GM21717 (cell line): ENCODE data around the gene EGLN3.
"Not testable (repeated sequence)": the region's sequence is repeated elsewhere in the genome, so short reads cannot be mapped to it uniquely, and the experiment has no call there.

ENCODE experiments used
- ATAC-seq: cut with Tn5 transposase; IDR thresholded peaks from one replicate; pipeline ENCODE4 v1.9.1; 2021; ENCODE audit warnings: mild to moderate bottlenecking, moderate library complexity; ENCODE audit not compliant: unreplicated experiment

EGLN3 gene

GRCh38 chr14:33950320-33951182 is at the start of gene EGLN3:
EGLN3 (minus strand) TSS chr14:33951074; CDS start chr14:33950752, 322 bp downstream.
- ATAC-seq = no peak

GRCh38 chr14:34000396-34000795 is 49.5 kb upstream of the EGLN3 start:
- ATAC-seq = no peak

GRCh38 chr14:33999771-34000291 is 49.0 kb upstream of the EGLN3 start:
- no peak for ATAC-seq

DNA sequence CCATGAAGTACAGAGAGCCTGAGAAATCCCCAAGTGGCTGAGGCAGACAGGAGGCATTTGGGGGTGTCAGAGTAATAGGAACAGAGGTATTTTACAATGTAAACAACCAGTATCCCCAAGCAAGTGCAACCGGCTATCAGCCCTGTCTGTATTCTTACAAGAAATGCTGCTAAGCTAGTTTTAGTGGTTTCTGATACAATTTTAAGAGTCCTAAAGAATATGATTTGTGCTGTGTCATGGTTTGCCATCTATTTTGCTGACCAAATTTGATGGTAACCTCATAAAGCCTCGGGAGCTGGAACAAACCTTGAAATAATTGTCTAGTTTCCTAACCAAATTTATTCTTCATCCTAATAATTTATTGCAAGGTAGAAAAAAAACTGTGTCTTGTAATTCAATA is 46.7 kb upstream of the EGLN3 start:
- no peak for ATAC-seq

GRCh38 chr14:33996462-33996861 is 45.6 kb upstream of the EGLN3 start:
- ATAC-seq = no peak

DNA sequence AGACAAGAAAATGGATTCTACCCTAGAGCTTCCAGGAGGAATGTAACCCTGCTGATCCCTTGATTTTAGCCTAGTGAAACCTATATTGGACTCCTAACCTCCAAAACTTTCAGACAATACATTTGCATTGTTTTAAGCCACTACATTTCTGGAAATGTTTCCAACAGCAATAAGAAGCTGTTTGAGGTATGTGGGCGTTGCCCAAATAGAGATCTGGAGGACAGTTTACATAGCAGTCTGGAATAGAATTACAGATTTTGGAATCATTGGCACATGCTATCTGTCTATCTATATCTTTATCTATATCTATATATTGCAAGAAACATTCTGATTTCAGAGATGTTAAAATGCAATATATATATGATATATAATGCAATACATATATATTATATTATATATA is 42.4 kb upstream of the EGLN3 start:
- ATAC-seq = no peak

DNA sequence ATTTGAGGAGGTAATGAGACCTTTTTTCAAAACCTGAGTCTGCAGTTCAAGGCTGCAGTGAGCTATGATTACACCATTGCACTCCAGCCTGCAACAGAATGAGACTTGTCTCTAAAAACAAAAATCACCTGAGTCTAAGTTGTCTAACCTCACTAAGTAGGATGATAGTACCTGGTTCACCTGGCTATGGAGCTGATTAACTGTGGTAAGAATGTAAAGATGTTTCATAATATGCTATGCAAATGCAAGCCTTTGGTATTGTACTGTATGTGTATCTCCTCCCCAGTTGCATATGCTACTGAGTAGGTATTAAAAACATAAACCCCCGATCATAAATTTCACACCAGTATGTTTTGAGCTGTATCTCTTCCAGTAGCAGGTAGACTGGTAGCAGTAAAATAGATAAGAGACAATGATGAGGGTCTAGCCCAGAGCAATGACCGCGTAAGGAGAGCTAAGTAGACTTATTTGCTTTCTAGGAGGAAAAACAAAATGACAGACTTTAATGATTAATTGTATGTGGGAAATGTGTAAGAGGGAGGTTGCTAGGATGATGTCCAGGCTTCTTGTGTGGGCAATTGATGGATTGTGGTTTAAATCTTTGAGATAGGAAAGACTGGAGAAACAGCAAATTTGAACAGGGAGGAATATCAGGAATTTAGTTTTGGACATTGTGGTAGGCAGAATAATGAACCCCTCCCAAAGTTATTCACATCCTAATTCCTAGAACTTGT is 41.6 kb upstream of the EGLN3 start:
- no peak for ATAC-seq

GRCh38 chr14:33990790-33991189 is 39.9 kb upstream of the EGLN3 start:
- ATAC-seq = no peak

GRCh38 chr14:33987565-33988080 is 36.7 kb upstream of the EGLN3 start:
- no peak for ATAC-seq

GRCh38 chr14:33986804-33987203 is 35.9 kb upstream of the EGLN3 start:
- ATAC-seq = no peak

- ATAC-seq = no peak
Observed at GRCh38 chr14:33985242-33985641, 34.4 kb upstream of the EGLN3 start.

DNA sequence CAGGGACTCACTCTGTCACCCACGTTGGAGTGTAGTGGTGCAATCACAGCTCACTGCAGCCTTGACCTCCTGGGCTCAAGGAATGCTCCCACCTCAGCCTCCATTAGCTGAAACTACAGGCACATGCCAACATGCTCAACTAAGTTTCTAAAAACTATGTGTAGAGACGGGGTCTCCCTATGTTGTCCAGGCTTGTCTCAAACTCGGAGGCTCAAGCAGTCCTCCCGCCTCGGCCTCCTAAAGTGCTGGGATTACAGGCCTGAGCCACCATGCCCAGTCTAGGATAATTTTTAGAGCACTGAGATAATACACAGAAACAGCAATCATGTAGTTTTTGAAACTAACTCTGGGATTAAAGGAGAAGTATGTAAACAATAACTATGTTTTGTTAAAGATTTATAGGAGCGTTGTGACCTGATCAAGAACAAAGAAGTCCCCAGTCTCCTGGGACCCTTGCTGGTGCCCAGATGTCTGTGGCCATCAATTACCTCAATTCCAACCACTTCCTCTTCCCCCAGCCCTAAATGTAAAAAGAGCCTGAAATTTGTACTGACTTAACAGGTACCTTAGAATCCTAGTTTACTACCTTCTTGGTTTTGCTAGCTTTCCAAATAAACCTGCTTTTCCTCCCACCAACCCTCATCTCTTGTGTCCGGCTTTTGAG is 28.9 kb upstream of the EGLN3 start:
- no peak for ATAC-seq

DNA sequence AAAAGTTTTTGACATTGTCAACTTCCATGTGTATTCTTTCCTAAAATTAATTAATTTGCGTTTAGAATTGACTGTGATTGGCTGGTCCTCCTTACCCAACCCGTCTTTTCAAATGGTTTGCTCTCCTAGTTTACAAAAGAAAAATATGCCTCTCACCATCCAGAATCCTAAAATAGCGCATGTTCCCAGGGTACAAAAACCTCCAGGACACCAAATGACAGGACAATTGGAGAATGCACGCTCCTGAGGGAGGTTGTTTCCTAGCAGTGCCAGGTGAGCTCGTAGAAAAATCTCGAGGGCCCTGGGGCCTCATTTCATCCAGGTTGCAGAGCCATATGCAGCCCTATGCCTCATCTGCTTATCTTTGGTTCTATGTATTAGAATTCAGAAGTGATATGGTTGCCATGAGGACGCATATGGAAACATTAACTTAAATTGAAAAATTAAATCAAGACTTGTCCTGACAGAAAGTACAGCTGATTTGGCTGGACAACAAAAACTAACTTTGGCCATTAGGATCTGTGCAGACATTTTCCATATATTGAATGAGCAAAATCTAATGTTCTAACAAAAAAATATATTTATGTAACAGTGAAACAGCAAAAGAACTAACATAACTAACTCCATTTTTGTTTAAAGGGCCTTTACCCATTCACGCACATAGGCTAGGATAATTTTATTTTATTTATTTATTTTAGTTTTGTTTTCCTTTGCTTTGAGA is 28.2 kb upstream of the EGLN3 start:
- no peak for ATAC-seq

DNA sequence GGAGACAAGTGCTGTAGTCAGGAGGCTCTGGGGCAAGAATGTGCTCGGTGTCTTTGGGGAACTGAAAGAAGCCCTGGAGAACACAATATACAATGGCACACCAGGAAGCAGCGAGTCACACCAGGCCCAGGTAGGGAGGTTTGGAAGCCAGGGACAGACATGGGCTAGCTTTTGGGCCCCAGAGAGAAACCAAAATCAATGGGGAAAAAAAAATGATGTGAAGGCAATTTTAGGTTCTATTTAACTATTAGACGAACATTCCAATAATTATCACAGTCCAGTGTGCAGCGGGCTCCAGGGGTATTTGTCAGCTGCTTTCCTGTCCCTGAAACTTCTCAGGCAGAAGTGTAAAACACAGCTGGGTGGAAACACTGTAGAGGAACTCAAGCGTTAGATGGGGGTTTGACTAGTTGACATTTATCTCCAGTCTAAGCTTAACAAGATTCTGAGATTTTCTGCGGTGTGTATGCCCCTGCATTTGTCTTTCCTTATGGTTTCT is 21.8 kb upstream of the EGLN3 start:
- ATAC-seq = no peak

- not testable (repeated sequence) for ATAC-seq
Observed at GRCh38 chr14:33969846-33970245, 19.0 kb upstream of the EGLN3 start.

DNA sequence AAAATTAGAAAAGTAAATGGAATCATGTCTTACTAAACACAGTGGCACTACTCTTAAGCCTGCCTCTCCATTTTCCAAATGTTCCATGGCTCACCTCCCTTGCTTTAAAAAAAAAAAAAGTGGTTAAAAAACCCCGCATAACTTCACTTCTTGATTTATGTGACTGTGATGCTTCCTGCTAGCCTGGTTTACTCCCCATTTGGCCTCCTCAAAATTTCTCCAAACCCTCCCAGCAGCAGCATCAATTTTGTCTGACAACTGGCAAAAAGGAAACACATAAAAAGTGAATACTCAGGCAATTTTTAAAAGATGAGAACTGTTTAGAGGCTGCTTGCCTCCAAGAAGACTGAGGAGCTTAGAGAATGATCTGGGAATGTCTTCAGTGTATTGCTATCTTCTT is 17.8 kb upstream of the EGLN3 start:
- no peak for ATAC-seq

GRCh38 chr14:33967138-33967537 is 16.3 kb upstream of the EGLN3 start:
- ATAC-seq = no peak

DNA sequence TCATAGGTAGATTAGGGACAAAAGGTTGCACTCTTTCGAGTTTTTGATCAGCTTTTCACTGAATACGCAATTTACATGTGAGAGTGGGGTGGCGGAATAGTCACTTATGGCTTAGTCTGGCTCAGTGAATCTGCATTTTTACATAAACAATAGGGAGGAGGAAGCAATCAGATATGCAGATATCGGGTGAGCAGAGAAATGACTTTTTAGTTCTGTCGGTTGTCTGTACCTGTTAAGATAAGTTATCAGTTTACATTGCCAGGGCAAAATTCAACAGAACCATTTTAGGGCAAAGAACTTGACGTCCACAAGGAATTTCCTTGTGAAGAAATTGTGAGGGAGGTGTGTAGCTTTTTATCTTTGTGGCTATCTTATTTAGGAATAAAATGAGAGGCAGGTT is 15.4 kb upstream of the EGLN3 start:
- no peak for ATAC-seq

DNA sequence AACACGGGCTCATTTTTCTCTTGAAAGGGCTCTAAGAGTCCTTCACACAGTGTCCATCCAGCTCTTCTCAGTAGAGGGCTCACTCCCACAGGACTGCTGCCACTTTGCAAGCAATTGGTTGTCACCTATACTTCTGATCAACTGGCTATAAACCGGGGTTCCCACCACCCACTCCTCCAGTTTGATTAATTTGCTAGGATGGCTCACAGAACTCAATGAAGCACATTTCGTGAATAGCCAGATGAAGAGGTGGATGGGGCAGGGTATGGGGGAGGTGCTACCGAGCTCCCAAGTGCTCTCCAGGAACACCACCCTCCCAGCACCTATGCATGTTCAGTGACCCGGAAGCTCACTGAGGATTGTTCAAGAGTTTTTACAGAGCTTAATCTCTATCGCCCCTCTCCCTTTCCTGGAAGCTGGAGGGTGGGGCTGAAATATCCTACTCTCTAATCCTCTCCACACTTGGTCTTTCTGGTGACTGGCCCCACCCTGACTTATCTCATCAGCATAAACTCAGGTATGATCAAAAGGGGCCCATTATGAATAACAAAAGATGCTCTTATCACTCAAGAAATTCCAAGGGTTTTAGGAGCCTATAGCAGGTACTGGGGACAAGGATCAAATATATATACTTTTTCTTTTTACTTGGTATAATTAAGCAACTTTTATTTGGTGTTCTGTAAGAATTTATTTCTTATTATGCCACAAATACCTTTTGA is 13.9 kb upstream of the EGLN3 start:
- ATAC-seq = no peak

GRCh38 chr14:33963892-33964291 is 13.0 kb upstream of the EGLN3 start:
- ATAC-seq = no peak
